Retina (tissue), 1 donor: ENCODE data around the gene SCAMP5.

Experiments used
- DNase-seq: peaks from one replicate; pipeline ENCODE4 v3.0.0-alpha.2; 2016

Gene SCAMP5, protein sequence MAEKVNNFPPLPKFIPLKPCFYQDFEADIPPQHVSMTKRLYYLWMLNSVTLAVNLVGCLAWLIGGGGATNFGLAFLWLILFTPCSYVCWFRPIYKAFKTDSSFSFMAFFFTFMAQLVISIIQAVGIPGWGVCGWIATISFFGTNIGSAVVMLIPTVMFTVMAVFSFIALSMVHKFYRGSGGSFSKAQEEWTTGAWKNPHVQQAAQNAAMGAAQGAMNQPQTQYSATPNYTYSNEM

DNA sequence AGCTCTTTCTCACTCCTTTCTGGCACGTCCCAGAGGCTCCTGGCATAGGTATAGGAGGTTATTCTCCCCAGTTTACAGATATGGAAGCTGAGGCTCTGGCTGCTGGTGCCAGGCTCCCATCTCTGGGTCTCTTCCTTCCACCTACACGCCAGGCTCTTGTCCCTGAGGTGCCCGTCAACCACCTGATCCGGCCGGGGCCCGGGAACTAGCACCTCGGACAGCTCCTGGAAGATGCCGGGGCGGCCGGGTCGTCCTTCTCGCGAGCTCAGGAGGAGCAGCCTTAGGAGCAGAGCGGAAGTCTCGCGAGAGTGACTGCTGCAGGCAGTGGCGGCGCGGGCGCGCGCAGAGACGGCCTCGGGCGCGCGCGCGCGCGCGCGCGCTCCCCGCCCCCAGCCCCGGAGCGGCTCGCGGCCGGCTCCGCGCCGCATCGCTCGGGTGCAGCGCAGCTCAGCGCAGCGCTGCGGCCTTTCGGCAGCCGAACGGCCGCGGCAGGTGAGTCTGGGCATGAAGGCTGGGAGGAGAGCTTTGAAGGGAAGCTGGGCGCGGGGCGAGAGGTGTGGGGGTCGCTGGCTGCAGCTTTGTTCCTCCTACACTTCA is at the start of gene SCAMP5:
SCAMP5 (plus strand) TSS at position 382 of the 597 bp plus-strand sequence. CDS start 16,277 bp downstream, outside the sequence.
- DNase-seq = peak; percentile 89

DNA sequence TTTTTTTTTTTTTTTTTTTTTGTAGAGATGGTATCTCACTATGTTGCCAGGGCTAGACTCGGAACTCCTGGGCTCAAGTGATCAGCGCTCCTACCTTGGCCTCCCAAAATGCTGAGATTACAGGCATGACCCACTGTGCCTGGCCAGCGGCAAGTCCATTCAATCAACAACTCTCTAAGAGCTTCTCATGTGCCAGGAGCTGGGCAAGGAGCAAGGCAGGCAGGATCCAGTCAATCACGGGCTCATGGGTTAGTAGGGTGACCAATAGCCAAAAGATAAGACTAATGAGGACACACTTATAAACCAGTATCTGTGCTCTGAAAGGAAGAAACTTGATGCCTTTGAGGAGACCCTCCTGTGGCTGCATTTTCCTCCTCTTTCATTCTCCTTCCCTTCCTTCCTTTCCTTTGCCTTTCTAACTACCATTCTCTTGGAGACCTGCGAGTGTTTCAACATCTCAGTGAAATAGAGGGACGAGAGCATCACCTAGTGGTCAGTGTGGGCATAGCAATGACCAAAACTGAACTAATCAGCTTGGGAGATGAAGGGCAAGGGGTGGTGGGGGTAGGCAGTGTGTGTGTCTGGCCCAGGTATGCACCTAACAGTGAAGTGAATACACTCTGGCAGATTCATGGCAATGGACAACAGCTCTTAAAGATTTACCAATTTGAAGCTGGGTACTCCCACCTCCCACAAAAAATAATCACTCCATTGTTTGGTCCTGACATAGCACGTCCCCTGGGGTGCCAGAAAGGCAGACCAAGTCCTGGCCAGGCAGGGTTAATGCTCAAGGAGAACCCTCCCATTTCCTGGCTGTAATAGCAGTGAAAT is 45.1 kb upstream of the SCAMP5 start:
- DNase-seq = peak; percentile 81

DNA sequence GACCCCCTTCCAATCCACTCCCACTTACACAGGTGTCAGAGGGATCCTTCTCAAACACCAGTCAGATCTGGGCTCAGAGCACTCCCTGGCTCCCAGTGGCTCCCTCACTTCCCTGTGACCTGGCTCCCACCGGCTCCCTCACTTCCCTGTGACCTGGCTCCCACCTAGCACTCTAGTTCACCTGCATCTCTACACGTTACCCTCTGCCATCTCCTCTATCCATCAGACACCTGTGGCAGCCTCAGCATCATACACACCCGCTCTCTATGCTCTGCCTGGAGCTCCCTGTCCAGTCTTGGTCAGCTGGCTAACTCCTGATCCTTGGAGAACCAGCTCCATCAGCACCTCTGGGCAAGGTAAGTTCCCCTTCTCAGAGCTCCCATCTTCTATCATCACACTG is 44.4 kb upstream of the SCAMP5 start:
- DNase-seq = no peak

DNA sequence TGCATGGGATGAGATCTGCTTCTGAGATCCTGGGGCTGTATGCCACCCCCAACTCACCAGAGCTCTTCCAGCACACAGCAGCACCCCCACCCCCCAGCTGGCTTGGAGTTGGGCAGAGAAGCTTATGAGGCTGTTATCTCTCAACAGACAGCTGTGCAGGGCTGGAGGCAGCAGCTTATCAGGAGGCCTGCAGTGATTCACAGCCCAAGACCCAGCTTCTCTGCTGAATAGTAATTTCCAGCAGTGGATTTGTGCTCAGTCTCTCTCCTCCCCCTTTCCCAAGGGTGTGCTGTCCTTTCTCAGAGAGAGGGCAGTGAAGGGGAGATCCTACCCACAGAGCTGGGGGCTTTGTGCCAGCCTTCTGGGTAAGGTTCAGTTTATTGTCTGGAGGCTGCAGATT is 40.8 kb upstream of the SCAMP5 start:
- DNase-seq = peak; percentile 13

DNA sequence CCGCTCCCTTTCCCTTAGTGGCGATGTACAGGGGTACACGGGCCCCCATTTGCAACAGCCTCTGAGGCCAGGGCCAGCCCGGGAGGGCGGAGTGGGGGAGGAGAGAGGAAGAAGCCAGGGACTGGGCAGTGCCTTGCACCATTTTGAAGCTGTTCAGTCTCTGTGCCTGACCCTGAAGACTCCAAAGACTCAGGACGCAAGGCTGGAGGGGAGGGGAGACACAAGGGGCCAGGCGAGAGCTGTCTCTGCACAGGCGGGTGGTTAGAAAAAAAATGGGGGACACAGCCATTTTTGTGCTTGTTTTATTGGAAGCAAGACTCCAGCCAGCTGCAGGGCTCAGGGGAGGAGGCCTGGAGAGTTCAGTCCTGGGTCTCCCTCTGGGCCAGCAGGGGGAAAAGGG is 40.3 kb upstream of the SCAMP5 start:
- DNase-seq = no peak

DNA sequence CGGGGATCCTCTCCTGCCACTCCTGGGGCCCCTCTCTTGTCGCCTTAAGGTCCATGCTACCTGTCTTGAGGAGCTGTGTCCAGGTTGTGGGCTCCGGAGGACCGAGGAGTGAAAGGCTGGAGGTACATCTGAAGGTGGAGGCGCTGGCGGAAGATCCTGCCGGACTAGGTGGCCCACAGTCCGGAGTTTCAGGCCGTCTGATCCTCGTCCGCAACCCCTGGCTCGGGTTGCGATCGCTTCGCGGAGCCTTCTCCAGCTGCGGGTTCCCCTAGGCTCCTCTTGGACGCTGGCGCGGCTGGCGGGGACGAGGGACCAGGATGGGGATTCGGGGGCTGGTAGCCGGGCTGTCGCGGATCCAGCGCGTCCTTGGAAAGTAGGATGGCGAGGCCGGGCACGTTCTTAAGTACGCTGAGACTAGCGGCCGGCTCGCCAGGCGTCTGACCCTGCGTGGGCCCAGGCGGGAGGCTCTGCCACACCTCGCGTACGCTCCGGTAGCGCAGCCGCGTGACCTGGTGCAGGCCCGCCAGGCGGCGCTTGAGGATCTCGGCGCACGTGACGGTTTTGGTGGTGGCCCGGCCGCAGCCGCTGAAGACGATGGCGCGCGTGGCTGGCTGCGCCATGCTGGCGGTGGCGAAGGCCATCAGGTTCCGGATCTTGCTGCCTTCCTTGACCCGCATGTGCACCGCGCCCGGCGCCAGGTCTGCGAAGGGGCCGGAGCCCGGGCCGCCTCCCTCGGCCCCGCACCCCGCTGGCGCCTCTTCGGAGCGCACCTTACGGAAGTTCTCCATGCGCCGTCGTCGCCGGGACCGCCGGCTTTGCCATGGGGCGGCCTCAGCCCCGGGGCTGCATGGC is 39.3 kb upstream of the SCAMP5 start:
- peak; percentile 90 for DNase-seq

DNA sequence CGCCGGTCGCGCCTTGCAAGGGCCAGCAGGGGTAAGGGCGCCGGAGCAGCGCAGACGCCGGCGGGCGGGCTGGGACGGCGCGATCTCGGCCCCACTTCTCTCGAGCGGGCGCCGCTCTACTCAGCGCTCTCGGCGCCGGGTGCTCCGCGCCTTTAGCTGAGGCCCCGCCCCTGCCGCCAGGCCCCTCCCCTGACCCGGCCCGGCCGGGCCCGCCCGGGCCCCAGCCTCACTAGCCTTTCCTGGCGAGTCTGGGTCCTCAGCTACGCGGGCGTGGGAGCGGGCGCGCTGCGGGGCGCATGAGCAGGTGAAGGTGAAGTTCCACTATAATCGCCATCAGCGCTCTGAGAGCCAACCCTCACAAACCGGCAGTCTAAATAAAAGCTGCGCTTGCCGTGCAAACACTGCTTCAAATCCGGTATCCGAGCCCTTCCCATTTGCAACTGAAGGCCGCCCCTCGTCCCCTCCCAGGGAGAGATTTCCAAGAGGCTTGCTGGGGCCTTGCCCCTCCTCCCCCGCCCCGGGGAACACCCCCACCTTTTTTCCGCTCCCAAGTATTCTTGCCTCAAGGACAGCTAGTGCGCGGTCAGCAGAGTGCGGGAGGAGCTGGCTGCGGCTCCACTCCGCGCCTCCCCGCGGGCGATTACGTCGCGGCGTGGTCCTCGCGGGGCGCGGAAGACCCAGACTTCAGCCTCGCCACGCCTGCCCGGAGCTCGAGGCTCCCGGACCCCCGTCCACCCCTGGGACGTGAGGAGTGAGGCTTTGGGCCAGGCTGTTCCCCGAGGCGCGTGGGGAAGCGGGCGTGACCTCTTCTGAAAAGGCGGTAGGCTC is 38.5 kb upstream of the SCAMP5 start, which contains the start of gene RPP25:
RPP25 (minus strand) TSS at position 125 of the 828 bp plus-strand sequence. CDS start 189 bp downstream, outside the sequence.
- peak; percentile 80 for DNase-seq

DNA sequence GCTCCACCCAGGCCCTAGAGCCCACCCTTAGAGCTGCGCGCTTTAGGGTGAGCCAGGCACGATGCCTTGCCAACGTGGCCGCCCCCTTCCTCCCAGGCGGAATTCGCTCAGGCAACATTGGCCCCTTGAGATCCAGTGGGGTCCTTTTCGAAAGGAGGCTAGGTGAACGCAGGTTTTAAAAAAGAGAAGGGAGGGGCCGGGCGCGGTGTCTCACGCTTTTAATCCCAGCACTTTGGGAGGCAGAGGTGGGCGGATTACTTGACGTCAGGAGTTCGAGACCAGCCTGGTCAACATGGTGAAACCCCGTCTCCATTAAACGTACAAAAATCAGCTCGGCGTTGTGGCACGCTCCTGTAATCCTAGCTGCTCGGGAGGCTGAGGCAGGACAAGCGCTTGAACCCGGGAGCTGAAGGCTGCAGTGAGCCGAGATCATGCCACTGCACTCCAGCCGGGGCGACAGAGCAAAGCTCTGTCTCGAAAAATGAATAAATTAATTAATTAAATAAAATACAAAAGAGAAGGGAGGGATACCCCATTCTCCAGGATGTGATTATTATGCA is 37.8 kb upstream of the SCAMP5 start:
- DNase-seq = peak; percentile 69

DNA sequence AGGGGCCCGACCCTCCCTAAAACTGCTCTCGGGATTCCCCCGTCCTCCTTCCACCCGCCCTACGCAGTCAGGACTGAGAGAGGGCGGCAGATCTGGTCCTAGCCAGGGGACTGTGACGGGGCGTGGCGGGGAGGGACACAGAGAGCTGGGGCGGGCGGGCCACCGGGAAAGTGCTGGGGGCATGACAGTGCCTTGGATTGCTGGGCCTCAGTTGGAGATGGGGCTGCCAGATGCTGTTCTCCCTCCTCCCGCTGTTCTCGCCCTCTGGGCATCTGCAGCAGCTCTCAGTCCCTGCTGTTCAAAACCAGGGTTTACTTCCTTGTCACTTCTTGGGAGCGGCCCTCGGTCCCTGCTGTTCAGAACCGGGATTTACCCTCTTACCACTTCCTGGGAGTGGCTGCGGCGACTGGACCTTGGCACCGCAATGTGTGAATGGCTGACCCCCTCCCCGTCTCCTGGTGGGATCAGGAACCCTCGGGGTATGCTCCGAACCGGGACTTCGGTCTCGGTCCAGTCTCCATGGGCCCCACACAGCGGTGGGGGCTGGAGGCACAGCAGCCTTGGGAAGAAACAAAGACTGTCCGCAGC is 36.9 kb upstream of the SCAMP5 start:
- peak; percentile 56 for DNase-seq

DNA sequence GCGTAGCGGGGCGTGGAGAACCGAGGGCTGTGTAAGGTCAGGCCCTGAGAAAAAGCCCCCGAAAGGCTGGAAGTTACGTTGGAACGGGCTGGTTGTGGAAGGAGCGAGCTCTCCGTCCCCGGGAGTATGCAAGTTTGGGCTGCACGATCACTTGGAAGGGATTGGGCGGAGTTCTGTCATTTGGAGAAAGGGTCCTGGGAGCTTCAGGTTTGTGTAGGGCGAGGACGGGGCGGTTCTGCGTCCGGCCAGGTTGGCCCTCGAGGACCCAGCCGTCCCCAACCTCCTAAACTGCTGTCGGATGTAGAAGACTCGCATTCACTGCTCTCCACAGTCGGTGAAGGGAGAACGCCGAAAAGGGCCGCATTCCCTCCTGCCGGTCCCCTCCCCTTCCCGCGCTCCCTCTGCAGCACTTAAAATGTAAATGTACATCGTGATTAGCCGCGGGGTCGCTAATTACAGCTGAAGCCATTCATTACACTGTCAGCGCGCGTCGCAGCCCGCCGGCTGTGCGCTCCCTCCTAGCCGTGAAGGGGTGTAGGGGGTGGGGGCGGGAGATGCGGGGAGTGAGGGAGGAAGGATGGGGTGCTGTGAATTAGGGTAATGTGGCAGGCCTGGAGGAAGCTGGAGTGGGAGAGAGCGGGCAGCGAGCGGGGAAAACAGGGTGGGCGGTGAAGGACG is 36.3 kb upstream of the SCAMP5 start:
- DNase-seq = peak; percentile 64

DNA sequence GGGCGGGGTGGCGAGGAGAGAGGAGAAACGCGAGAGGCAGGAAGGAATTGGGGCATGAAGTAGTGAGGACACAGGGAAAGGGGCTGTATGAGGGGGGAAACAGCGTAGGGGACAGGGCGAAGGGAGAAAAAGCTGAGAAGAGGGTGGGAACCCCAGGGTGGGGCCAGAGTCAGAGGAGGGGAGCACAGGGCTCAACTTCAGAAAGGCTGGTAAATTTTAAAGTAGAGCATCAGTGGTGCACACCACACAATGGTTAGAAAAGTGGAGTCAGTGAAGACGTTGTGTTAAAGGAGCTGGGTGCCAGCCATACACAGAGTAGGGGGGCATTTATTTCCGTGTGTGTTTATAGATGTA is 35.8 kb upstream of the SCAMP5 start:
- peak; percentile 51 for DNase-seq

DNA sequence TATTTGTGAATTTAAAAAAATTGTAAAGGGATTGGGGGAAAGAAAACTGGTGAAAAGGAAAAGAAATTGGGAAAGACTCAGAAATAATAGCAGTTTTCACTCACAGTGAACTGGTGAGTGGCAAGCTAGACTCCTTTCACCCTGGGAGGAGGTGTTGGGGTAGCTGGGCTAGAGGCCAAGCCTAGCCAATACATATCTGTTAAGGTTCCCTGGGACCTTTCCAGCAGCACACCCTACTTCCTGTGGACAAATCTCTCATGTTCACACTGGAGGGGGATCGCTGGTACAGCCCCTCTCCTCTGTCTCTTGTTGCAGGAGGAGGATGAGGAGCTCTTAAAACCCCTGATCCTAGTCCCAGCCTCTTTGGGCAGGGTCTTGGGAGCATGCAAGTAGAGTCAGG is 35.1 kb upstream of the SCAMP5 start:
- no peak for DNase-seq

DNA sequence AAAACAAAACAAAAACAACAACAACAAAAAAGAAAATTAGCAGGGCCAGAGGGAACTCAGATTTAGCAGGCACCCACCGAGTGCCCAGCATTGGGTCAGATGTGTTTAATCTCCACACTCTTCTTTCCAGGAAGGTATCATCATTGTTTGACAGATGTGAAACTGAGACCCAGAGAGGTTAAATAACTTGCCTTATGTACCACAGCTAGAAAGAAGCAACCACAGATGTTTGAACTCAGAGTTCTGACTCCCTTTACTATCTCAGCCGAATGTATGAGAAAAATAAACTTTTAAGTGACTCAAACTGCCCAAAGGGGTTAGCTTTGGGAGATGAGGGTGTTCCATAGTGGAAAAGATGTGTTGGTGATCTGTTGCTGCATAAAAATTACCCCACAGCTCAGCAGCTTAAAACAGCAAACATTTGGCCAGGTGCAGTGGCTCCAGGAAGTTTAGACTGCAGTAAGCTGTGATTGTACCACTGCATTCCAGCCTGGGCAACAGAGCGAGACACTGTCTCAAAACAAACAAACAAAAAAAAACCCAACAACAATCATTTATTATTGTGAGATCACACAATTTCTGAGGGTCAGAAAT is 34.3 kb upstream of the SCAMP5 start:
- DNase-seq = no peak

DNA sequence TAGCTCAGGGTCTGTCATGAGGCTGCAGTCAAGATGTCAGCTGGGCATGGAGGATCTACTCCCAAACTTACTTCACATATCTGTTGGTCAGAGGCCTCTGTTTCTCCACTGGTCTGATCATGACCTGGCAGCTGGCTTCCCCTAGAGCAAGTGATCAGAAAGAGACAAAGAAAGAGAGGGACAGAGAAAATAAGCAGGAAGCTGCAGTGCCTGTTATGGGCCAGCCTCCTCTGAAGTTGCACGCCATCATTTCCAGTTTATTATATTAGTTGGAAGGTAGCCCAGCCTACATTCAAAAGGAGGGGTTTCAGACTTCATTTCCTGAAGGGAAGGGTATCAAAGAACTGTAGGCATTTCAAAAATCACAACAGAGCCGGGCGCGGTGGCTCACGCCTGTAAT is 33.7 kb upstream of the SCAMP5 start:
- no peak for DNase-seq

DNA sequence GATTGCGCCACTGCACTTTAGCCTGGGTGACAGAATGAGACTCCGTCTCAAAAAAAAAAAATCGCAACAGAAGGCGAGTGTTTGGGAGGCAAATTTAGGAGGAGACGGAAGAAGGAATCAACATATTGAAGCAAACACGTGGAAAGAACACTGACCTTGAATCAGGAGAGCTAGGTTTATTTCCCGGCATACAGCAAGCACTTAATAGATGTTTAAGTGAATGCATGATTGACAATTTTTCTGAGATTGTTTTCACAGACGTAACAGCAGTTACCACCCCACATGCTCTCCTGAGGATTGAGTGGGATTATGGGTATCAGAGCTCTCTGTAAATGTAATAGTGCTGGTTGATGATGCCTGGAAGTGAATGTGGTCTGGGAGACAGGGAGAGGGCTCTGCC is 33.1 kb upstream of the SCAMP5 start:
- DNase-seq = no peak

DNA sequence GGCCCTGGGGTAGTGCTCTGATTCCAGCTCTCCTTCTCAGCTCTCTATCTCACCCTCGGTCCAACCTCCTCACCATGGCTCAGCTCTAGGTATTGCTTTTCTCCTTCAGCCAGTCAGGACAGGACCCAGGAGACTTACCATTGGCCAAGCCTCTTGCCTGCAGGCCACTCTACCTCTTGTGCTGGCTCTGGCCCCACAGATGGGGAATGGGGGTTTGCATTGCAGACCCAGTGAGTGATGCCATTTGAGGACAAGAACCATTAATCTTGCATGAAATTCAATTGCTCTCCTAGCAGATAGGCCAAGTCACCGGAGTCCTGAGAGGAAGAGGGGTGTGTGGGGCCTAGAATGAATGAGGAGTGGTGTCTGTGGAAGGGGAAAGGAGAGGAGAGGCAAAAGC is 32.7 kb upstream of the SCAMP5 start:
- DNase-seq = no peak

DNA sequence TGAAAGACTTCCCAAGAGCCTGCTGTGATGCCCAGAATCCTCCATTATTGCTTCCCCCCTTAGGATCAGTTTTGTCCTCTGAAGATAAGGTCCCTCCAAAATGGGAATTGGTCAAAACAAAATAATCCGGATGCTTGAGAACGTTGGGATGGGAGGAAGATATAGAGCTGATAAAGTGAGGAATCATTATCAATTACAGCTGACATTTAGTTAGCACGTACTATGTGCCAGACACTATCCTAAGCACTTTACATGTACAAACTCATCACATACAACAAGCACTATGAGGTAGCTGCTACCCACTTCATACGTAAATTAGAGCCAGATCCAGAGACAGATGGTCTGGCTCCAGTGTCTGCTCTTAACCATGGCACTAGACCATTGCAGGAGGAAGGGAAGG is 32.1 kb upstream of the SCAMP5 start:
- no peak for DNase-seq

DNA sequence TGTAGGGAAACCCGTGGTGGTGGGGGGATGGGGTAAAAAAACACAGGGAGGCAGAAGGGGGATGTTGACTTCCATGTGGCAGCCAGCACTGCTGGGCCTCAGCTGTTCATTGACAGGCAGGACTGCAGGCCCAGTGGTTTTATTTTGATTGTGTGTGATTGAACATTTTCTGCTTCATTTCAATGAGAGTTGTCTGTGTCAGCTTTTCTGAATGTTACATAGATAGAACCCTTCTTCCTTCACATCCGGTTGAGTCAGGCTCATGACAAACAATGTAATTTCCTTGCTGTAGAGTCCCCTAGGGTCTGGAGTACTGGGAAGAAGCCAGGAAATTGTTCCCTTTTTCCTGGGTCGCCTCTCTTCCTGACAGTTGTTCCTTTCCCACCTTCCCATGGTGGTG is 30.6 kb upstream of the SCAMP5 start:
- peak; percentile 21 for DNase-seq

DNA sequence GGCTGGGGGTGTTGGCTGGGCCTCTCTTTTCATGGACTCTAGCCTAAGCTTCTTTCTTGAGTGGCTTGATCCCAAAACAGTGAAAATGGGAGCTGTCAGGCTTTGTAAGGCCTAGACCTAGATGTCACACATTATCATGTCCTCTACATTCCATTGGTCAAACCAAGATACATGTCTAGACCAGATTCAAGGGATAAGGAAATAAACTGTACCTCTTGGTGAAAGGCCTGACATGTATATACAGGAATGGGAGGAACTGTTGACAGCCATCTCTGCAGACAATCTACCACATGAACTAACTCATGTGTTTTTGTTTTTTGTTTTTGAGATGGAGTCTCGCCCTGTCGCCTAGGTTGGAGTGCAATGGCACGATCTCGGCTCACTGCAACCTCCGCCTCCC is 27.7 kb upstream of the SCAMP5 start:
- no peak for DNase-seq

DNA sequence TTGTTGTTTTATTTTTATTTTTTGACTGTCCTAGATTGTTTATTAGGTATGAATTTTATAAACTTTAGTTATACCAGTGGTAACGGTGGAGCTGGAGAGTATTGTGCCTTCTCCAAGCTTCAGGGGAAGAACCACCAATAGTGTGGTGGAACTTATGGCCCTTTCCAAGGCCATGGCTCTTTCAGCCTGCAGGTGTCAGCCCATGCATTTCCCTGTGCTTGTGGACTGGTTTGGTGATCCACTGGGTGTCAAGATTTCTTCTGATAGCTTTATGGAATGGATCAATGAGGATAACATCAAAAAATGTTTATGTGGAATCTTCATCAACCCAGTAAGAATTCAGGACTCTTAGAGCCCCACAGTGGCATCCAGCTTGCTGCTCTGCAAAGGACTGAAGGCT is 19.2 kb upstream of the SCAMP5 start:
- no peak for DNase-seq
